Measurements from ENCODE around the gene IQCC. TPM values are rescaled to one million over a fixed set of nuclear protein-coding genes. Genes with fewer than 3 reads are reported as not detected.
A peak's percentile ranks its signal among the peaks of the same experiment; 100 is the strongest.

Gene IQCC
- polyA plus RNA-seq, 1 of the 3 experiments (the other 2 are of a cell fraction): 2.4 TPM

GRCh38 chr1:32208891-32209328 lies 3.4 kb downstream of the IQCC start, which contains the start of gene DCDC2B:
DCDC2B (plus strand) TSS chr1:32209089; CDS start chr1:32209094, 5 bp downstream.
- Histone ChIP-seq H3K9me3 (no peaks in the 10 kb centered on the region), H3K9me2 (no peaks in the 10 kb centered on the region), H3K9ac (no peak within 1 kb of the TSS), H3K79me2 (ENCODE audit: insufficient read depth) (peaks cover 4% of the 10 kb centered on the region; the same call in 1 of the 2 replicates), H3K36me3 (replicated peaks in 1 of 2; ENCODE audit: control insufficient read depth in 1 of 2, insufficient read depth in 2 of 2, low read length in 1 of 2) (peaks cover 0 to 4% of the 10 kb centered on the region in 2 experiments), H3K27ac (ENCODE audit: low read depth in 2 of 2, low read length in 1 of 2) (peak within 1 kb of the TSS in 1 of 2 experiments; percentile 30; a peak in 1 of 4 replicates), H3K4me1 (ENCODE audit: control insufficient read depth in 1 of 2, insufficient read depth in 2 of 2, low read depth in 1 of 2, low read length in 1 of 2) (peaks cover 0 to 25% of the 10 kb centered on the region in 2 experiments; a peak in 1 of 4 replicates), H3F3A (replicated peaks; ENCODE audit: insufficient read depth) (no peaks in the 10 kb centered on the region), H2AFZ (ENCODE audit: low read depth) (no peak within 1 kb of the TSS), H3K4me3 (ENCODE audit: low read depth in 2 of 2, low read length in 1 of 2) (no peak within 1 kb of the TSS), H4K20me1 (ENCODE audit: insufficient read depth) (no peaks in the 10 kb centered on the region), H3K27me3 (ENCODE audit: insufficient read depth) (no peaks in the 10 kb centered on the region), H3K4me2 (no peak within 1 kb of the TSS)
- TF ChIP-seq RFX5 (IDR thresholded peaks at IDR 0.05; ENCODE audit: low read length): no peak
- TF ChIP-seq MAX (IDR thresholded peaks at IDR 0.05; ENCODE audit: low read depth): no peak
- TF ChIP-seq, protein P1, sequence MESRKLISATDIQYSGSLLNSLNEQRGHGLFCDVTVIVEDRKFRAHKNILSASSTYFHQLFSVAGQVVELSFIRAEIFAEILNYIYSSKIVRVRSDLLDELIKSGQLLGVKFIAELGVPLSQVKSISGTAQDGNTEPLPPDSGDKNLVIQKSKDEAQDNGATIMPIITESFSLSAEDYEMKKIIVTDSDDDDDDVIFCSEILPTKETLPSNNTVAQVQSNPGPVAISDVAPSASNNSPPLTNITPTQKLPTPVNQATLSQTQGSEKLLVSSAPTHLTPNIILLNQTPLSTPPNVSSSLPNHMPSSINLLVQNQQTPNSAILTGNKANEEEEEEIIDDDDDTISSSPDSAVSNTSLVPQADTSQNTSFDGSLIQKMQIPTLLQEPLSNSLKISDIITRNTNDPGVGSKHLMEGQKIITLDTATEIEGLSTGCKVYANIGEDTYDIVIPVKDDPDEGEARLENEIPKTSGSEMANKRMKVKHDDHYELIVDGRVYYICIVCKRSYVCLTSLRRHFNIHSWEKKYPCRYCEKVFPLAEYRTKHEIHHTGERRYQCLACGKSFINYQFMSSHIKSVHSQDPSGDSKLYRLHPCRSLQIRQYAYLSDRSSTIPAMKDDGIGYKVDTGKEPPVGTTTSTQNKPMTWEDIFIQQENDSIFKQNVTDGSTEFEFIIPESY (IDR thresholded peaks at IDR 0.05; ENCODE audit: borderline replicate concordance, low read depth): no peak
- no peak for TF ChIP-seq GABPA (IDR thresholded peaks at IDR 0.05; ENCODE audit: low read depth)
- TF ChIP-seq JUND (IDR thresholded peaks at IDR 0.05): no peak
- no peak for TF ChIP-seq EZH2phosphoT487 (IDR thresholded peaks at IDR 0.05; ENCODE audit: borderline replicate concordance, low read depth)
- TF ChIP-seq YY1 (IDR thresholded peaks at IDR 0.05; ENCODE audit: low read depth): no peak
- no peak for TF ChIP-seq REST (IDR thresholded peaks at IDR 0.05; ENCODE audit: low read depth, low read length)
- TF ChIP-seq, protein P2, sequence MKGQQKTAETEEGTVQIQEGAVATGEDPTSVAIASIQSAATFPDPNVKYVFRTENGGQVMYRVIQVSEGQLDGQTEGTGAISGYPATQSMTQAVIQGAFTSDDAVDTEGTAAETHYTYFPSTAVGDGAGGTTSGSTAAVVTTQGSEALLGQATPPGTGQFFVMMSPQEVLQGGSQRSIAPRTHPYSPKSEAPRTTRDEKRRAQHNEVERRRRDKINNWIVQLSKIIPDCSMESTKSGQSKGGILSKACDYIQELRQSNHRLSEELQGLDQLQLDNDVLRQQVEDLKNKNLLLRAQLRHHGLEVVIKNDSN (IDR thresholded peaks at IDR 0.05; ENCODE audit: borderline replicate concordance, low read depth): no peak
- TF ChIP-seq CHD2 (IDR thresholded peaks at IDR 0.05; ENCODE audit: low read length, partially characterized antibody): no peak
- no peak for TF ChIP-seq RAD21 (IDR thresholded peaks at IDR 0.05; ENCODE audit: low read length)
- no peak for TF ChIP-seq SIN3A (IDR thresholded peaks at IDR 0.05; ENCODE audit: borderline replicate concordance, low read depth, low read length)
- no peak for TF ChIP-seq MEF2A (IDR thresholded peaks at IDR 0.05; ENCODE audit: borderline replicate concordance, low read depth)
- no peak for TF ChIP-seq MXI1 (IDR thresholded peaks at IDR 0.05; ENCODE audit: low read depth, low read length)
- TF ChIP-seq NRF1 (IDR thresholded peaks at IDR 0.05; ENCODE audit: low read depth, low read length): no peak
- TF ChIP-seq, protein P3, sequence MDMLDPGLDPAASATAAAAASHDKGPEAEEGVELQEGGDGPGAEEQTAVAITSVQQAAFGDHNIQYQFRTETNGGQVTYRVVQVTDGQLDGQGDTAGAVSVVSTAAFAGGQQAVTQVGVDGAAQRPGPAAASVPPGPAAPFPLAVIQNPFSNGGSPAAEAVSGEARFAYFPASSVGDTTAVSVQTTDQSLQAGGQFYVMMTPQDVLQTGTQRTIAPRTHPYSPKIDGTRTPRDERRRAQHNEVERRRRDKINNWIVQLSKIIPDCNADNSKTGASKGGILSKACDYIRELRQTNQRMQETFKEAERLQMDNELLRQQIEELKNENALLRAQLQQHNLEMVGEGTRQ (IDR thresholded peaks at IDR 0.05; ENCODE audit: borderline replicate concordance, low read depth, low read length): no peak
- no peak; the same call in 1 of the 2 replicates for TF ChIP-seq POLR2AphosphoS5 (IDR thresholded peaks at IDR 0.05; ENCODE audit: low read depth, low read length)
- TF ChIP-seq FOXM1 (IDR thresholded peaks at IDR 0.05; ENCODE audit: low read depth): no peak
- TF ChIP-seq FOXJ3 (CRISPR knock-in tag; IDR thresholded peaks at IDR 0.05): no peak
- CTCF ChIA-PET: interaction anchor here (0.7 kb wide), 1 partner anchor 12 kb away, joined by 3 read pairs; no protein-coding TSS in a partner anchor
- WGBS (ENCODE audit: low lambda C conversion rate): 88% methylated on average over 5 of the region's 5 CpGs
- DNase-seq: peak; percentile 43
- POLR2A ChIA-PET: interaction anchor here (1.2 to 3.2 kb wide), 4 partner anchors 9 to 33 kb away, joined by 3 to 15 read pairs (median 4); partner anchors contain the start of gene CCDC28B
